ENCODE results near the gene MYL5. TPM values are rescaled to one million over a fixed set of nuclear protein-coding genes. Genes with fewer than 3 reads are reported as not detected.

MYL5 gene
- total and polyA plus RNA-seq, 2 of the 13 experiments (the other 11 are each of a cell fraction or from before 2014, with no cell fraction given) = 6.5 to 16.0 TPM

DNA sequence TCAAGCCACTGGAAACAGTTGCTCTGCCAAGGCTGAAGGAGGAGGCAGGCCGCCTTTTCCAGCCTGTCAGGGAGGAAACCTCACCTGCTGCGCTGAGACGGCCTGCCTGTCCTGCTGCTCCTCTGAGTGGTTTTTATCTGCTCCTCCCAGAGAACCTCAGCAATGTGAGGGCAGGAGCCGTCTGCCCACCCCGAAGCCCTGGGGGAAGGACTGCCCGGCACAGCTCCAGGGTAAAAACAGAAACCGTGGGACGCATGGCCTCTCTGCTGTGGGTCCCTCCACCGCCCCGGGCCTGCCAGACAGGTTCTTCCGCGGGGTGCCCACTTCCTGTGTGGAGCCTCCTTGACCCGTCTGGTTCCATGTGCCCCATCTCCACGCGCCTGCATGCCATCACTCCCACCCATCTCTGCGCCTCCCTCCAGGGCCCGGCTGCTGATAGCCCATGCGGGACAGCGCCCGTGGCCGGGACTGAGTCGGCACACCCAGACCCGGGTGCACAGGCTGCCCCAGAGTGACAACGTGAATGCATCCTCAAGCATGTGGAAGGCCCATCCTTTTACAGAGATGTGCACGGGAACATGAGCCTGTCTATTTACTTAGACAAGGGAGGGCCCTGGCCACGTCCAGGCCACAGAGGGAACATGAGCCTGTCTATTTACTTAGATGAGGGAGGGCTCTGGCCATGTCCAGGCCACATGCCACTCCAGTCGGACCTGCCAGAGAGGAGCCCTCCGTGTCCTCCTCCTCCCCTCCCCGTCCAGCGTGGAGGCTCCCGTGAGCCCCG is 18.6 kb downstream of the MYL5 start (continued):
- TF ChIP-seq GTF3A (CRISPR knock-in tag; conservative IDR thresholded peaks at IDR 0.05) (no peak), HDAC6 (IDR thresholded peaks at IDR 0.05; ENCODE audit: low read depth, low read length) (no peak), KLF9 (CRISPR knock-in tag; IDR thresholded peaks at IDR 0.05; ENCODE audit: low read depth) (0 out of 2 replicates have a peak, but pooled peaks have one; percentile 69), PHF5A (CRISPR knock-in tag; IDR thresholded peaks at IDR 0.05; ENCODE audit: low read depth, unreplicated experiment) (peak; percentile 40), ZKSCAN1 (IDR thresholded peaks at IDR 0.05; ENCODE audit: low read length) (no peak), AHR (CRISPR knock-in tag; IDR thresholded peaks at IDR 0.05) (no peak), ZNF549 (CRISPR knock-in tag; IDR thresholded peaks at IDR 0.05) (no peak), ZBTB7A (CRISPR knock-in tag; IDR thresholded peaks at IDR 0.05) (no peak), HDAC1 (CRISPR knock-in tag; IDR thresholded peaks at IDR 0.05) (peak; percentile 83), ZNF747 (CRISPR knock-in tag; IDR thresholded peaks at IDR 0.05; ENCODE audit: borderline replicate concordance) (0 out of 2 replicates have a peak, but pooled peaks have one; percentile 33), ZSCAN30 (CRISPR knock-in tag; IDR thresholded peaks at IDR 0.05) (no peak), MED1 (CRISPR knock-in tag; IDR thresholded peaks at IDR 0.05) (peak; percentile 78), ZZZ3 (CRISPR knock-in tag; IDR thresholded peaks at IDR 0.05; ENCODE audit: borderline replicate concordance) (no peak), CHCHD3 (CRISPR knock-in tag; IDR thresholded peaks at IDR 0.05) (no peak), ZNF44 (CRISPR knock-in tag; IDR thresholded peaks at IDR 0.05) (no peak), PPARG (CRISPR knock-in tag; conservative IDR thresholded peaks at IDR 0.05) (0 out of 2 replicates have a peak, but pooled peaks have one; percentile 21), ZNF678 (CRISPR knock-in tag; IDR thresholded peaks at IDR 0.05) (no peak)
- TF ChIP-seq, protein P1, sequence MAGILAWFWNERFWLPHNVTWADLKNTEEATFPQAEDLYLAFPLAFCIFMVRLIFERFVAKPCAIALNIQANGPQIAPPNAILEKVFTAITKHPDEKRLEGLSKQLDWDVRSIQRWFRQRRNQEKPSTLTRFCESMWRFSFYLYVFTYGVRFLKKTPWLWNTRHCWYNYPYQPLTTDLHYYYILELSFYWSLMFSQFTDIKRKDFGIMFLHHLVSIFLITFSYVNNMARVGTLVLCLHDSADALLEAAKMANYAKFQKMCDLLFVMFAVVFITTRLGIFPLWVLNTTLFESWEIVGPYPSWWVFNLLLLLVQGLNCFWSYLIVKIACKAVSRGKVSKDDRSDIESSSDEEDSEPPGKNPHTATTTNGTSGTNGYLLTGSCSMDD (CRISPR knock-in tag; IDR thresholded peaks at IDR 0.05) = no peak
- TF ChIP-seq, protein P2, sequence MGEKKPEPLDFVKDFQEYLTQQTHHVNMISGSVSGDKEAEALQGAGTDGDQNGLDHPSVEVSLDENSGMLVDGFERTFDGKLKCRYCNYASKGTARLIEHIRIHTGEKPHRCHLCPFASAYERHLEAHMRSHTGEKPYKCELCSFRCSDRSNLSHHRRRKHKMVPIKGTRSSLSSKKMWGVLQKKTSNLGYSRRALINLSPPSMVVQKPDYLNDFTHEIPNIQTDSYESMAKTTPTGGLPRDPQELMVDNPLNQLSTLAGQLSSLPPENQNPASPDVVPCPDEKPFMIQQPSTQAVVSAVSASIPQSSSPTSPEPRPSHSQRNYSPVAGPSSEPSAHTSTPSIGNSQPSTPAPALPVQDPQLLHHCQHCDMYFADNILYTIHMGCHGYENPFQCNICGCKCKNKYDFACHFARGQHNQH (CRISPR knock-in tag; IDR thresholded peaks at IDR 0.05) = peak; percentile 89
- TF ChIP-seq, protein P3, sequence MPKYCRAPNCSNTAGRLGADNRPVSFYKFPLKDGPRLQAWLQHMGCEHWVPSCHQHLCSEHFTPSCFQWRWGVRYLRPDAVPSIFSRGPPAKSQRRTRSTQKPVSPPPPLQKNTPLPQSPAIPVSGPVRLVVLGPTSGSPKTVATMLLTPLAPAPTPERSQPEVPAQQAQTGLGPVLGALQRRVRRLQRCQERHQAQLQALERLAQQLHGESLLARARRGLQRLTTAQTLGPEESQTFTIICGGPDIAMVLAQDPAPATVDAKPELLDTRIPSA (CRISPR knock-in tag; IDR thresholded peaks at IDR 0.05; ENCODE audit: borderline replicate concordance) = no peak
- TF ChIP-seq, protein P4, sequence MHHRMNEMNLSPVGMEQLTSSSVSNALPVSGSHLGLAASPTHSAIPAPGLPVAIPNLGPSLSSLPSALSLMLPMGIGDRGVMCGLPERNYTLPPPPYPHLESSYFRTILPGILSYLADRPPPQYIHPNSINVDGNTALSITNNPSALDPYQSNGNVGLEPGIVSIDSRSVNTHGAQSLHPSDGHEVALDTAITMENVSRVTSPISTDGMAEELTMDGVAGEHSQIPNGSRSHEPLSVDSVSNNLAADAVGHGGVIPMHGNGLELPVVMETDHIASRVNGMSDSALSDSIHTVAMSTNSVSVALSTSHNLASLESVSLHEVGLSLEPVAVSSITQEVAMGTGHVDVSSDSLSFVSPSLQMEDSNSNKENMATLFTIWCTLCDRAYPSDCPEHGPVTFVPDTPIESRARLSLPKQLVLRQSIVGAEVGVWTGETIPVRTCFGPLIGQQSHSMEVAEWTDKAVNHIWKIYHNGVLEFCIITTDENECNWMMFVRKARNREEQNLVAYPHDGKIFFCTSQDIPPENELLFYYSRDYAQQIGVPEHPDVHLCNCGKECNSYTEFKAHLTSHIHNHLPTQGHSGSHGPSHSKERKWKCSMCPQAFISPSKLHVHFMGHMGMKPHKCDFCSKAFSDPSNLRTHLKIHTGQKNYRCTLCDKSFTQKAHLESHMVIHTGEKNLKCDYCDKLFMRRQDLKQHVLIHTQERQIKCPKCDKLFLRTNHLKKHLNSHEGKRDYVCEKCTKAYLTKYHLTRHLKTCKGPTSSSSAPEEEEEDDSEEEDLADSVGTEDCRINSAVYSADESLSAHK (CRISPR knock-in tag; IDR thresholded peaks at IDR 0.05; ENCODE audit: borderline replicate concordance) = no peak
- TF ChIP-seq, protein P5, sequence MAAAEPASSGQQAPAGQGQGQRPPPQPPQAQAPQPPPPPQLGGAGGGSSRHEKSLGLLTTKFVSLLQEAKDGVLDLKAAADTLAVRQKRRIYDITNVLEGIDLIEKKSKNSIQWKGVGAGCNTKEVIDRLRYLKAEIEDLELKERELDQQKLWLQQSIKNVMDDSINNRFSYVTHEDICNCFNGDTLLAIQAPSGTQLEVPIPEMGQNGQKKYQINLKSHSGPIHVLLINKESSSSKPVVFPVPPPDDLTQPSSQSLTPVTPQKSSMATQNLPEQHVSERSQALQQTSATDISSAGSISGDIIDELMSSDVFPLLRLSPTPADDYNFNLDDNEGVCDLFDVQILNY (CRISPR knock-in tag; conservative IDR thresholded peaks at IDR 0.05) = no peak
- TF ChIP-seq, protein P6, sequence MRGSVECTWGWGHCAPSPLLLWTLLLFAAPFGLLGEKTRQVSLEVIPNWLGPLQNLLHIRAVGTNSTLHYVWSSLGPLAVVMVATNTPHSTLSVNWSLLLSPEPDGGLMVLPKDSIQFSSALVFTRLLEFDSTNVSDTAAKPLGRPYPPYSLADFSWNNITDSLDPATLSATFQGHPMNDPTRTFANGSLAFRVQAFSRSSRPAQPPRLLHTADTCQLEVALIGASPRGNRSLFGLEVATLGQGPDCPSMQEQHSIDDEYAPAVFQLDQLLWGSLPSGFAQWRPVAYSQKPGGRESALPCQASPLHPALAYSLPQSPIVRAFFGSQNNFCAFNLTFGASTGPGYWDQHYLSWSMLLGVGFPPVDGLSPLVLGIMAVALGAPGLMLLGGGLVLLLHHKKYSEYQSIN (CRISPR knock-in tag; IDR thresholded peaks at IDR 0.05; ENCODE audit: borderline replicate concordance) = no peak
